Keratinocyte (primary cell): Measurements from ENCODE around the gene DUSP14. TPM values are rescaled to one million over a fixed set of nuclear protein-coding genes. Genes with fewer than 3 reads are reported as not detected.

Experiments used
- DNase-seq: peaks from one replicate; pipeline ENCODE4 v3.0.0-alpha.2; 2011; ENCODE audit warnings: low read depth, missing footprints, low spot score
- FAIRE-seq: peaks from 2 replicates; lab custom pipeline; 2011; peaks lifted over from hg19 to GRCh38; lab: Jason Lieb, UNC
- H2AFZ ChIP-seq: 2 replicates; pipeline ENCODE4 v1.6.0; 2012; ENCODE audit warnings: low read length, control low read depth, inconsistent platforms; ENCODE audit not compliant: control insufficient read depth
- H3K27ac ChIP-seq: 2 replicates; pipeline ENCODE4 v1.5.1; 2011; ENCODE audit warnings: low read length; ENCODE audit not compliant: control insufficient read depth, insufficient read depth
- H3K27me3 ChIP-seq: 3 replicates; pipeline ENCODE4 v1.6.0; 2011; ENCODE audit warnings: low read length; ENCODE audit not compliant: control insufficient read depth, insufficient read depth; ENCODE audit errors: extremely low read depth
- H3K36me3 ChIP-seq, 2 experiments: 2 replicates in 1 of 2; 3 replicates in 1 of 2; pipeline ENCODE4 v1.5.1; 2011; ENCODE audit warnings: low read length in 2 of 2, mild to moderate bottlenecking in 1 of 2; ENCODE audit not compliant: control insufficient read depth in 2 of 2, insufficient read depth in 2 of 2; ENCODE audit errors: extremely low read depth in 1 of 2
- H3K4me1 ChIP-seq: 3 replicates; pipeline ENCODE4 v1.5.1; 2011; ENCODE audit warnings: low read length; ENCODE audit not compliant: control insufficient read depth, insufficient read depth; ENCODE audit errors: extremely low read depth
- H3K4me2 ChIP-seq: 3 replicates; pipeline ENCODE4 v1.6.0; 2011; ENCODE audit warnings: low read depth, low read length; ENCODE audit not compliant: control insufficient read depth, insufficient read depth; ENCODE audit errors: extremely low read depth
- H3K4me3 ChIP-seq, 3 experiments: fragments of 200-600 bp in 1 of 3; sonication (generic) in 1 of 3; 2 replicates in 2 of 3; 3 replicates in 1 of 3; pipeline ENCODE4 v1.5.1; 2011 to 2016; ENCODE audit warnings: low read length in 3 of 3, mild to moderate bottlenecking in 3 of 3, control low read depth in 2 of 3, inconsistent platforms in 1 of 3, low read depth in 1 of 3, mixed read lengths in 1 of 3, mixed run types in 1 of 3, moderate library complexity in 1 of 3; ENCODE audit not compliant: control insufficient read depth in 2 of 3, insufficient read depth in 2 of 3; ENCODE audit errors: extremely low read depth in 1 of 3
- H3K79me2 ChIP-seq: 2 replicates; pipeline ENCODE4 v1.6.0; 2012; ENCODE audit warnings: low read length; ENCODE audit not compliant: control insufficient read depth, insufficient read depth
- H3K9ac ChIP-seq: 3 replicates; pipeline ENCODE4 v1.6.0; 2011; ENCODE audit warnings: low read length; ENCODE audit not compliant: control insufficient read depth, insufficient read depth; ENCODE audit errors: extremely low read depth
- H3K9me1 ChIP-seq: 3 replicates; pipeline ENCODE4 v1.6.0; 2011; ENCODE audit warnings: low read length; ENCODE audit not compliant: control insufficient read depth, insufficient read depth; ENCODE audit errors: extremely low read depth
- H3K9me3 ChIP-seq: 2 replicates; pipeline ENCODE4 v1.5.1; 2012; ENCODE audit warnings: low read depth, low read length; ENCODE audit not compliant: control insufficient read depth
- H4K20me1 ChIP-seq: 3 replicates; pipeline ENCODE4 v1.6.0; 2011; ENCODE audit warnings: low read length; ENCODE audit not compliant: control insufficient read depth, insufficient read depth; ENCODE audit errors: extremely low read depth
- CTCF ChIP-seq, 3 experiments: IDR thresholded peaks in 1 of 3; conservative IDR thresholded peaks in 1 of 3; optimal IDR thresholded peaks in 1 of 3; 2 replicates in 2 of 3; 3 replicates in 1 of 3; pipeline versions ENCODE3 to v1.5.1; 2011; ENCODE audit warnings: low read length in 3 of 3, mild to moderate bottlenecking in 3 of 3, moderate library complexity in 2 of 3, control low read depth in 1 of 3, inconsistent platforms in 1 of 3; ENCODE audit not compliant: insufficient read depth in 2 of 3; ENCODE audit errors: extremely low read depth in 1 of 3
- EZH2 ChIP-seq: IDR thresholded peaks from one replicate; pipeline ENCODE4 v1.6.1; 2012; ENCODE audit warnings: inconsistent platforms, mild to moderate bottlenecking, low read length, moderate library complexity
- dilution Hi-C: fragments of 300-500 bp; cut with MboI; formaldehyde crosslinking; loops from one replicate; pipeline ENCODE4 v1.7.0; 2020; ENCODE audit warnings: low sequenced_read_pairs; ENCODE audit not compliant: extremely low pct_ligation_motif_present
- polyA plus RNA-seq, 5 experiments: library from polyadenylated mRNA; depleted of rRNA in 3 of 5; stranded (reverse) in 3 of 5; stranded (forward) in 1 of 5; unstranded in 1 of 5; fragments of >200 nt; gene quantifications; 1 replicate in 1 of 5; 2 replicates in 3 of 5; 3 replicates in 1 of 5; pipeline versions ENCODE4 v1.2.1 to v1.2.3, GENCODE V29; 2011 to 2012; ENCODE audit warnings: missing spikeins in 2 of 5, low read depth in 1 of 5, low replicate concordance in 1 of 5

The DUSP14 gene
- polyA plus RNA-seq, 1 donor (not counting 4 experiments of a cell fraction or from before 2014, with no cell fraction given), result 169 TPM

GRCh38 chr17:37543637-37544052, 54.0 kb downstream of the DUSP14 start:
- dilution Hi-C loops, result no loop called here
- H3K9me3 ChIP-seq, result no peaks in the 10 kb centered on the region
- FAIRE-seq, result no peak
- H3K9ac ChIP-seq, result no peak overlapping the region
- DNase-seq, result no peak
- H3K4me3 ChIP-seq, result no peak overlapping the region
- no peaks in the 10 kb centered on the region for H4K20me1 ChIP-seq
- H3K9me1 ChIP-seq, result no peaks in the 10 kb centered on the region
- TF ChIP-seq EZH2 (no peak), CTCF (optimal IDR thresholded peaks at IDR 0.05 in 1 of 3, IDR thresholded peaks at IDR 0.05 in 1 of 3, conservative IDR thresholded peaks at IDR 0.05 in 1 of 3; ENCODE audit: extremely low read depth in 1 of 3, insufficient read depth in 2 of 3, low read length in 3 of 3) (no peak)
- H3K4me1 ChIP-seq, result peaks cover 10% of the 10 kb centered on the region
- H3K4me2 ChIP-seq, result no peak overlapping the region
- no peaks in the 10 kb centered on the region for H3K27me3 ChIP-seq
- no peak overlapping the region for H2AFZ ChIP-seq
- H3K27ac ChIP-seq, result no peak overlapping the region
- peaks cover 16 to 17% of the 10 kb centered on the region in 2 experiments for H3K36me3 ChIP-seq
- H3K79me2 ChIP-seq, result no peaks in the 10 kb centered on the region

GRCh38 chr17:37545486-37545885, 55.8 kb downstream of the DUSP14 start:
- FAIRE-seq, result no peak

More at GRCh38 chr17:37545486-37545885, 55.8 kb downstream of the DUSP14 start:
- dilution Hi-C loops, result no loop called here
- DNase-seq, result no peak
- no peak overlapping the region for H3K27ac ChIP-seq
- H2AFZ ChIP-seq, result no peak overlapping the region
- H3K36me3 ChIP-seq, result peaks cover 7 to 12% of the 10 kb centered on the region in 2 experiments
- no peak overlapping the region for H3K9ac ChIP-seq
- H3K27me3 ChIP-seq, result no peaks in the 10 kb centered on the region
- no peak overlapping the region for H3K4me2 ChIP-seq
- H3K4me1 ChIP-seq, result peaks cover 10% of the 10 kb centered on the region
- H3K9me1 ChIP-seq, result no peaks in the 10 kb centered on the region
- H3K79me2 ChIP-seq, result no peaks in the 10 kb centered on the region
- no peak overlapping the region for H3K4me3 ChIP-seq
- H4K20me1 ChIP-seq, result no peaks in the 10 kb centered on the region
- TF ChIP-seq CTCF (optimal IDR thresholded peaks at IDR 0.05 in 1 of 3, IDR thresholded peaks at IDR 0.05 in 1 of 3, conservative IDR thresholded peaks at IDR 0.05 in 1 of 3; ENCODE audit: extremely low read depth in 1 of 3, insufficient read depth in 2 of 3, low read length in 3 of 3) (no peak), EZH2 (no peak)
- no peaks in the 10 kb centered on the region for H3K9me3 ChIP-seq
